ENCODE results near the gene UBXN7. TPM values are rescaled to one million over a fixed set of nuclear protein-coding genes. Genes with fewer than 3 reads are reported as not detected.

UBXN7 gene
- total RNA-seq, 1 experiment from 2014 or later, result 61.7 TPM

DNA sequence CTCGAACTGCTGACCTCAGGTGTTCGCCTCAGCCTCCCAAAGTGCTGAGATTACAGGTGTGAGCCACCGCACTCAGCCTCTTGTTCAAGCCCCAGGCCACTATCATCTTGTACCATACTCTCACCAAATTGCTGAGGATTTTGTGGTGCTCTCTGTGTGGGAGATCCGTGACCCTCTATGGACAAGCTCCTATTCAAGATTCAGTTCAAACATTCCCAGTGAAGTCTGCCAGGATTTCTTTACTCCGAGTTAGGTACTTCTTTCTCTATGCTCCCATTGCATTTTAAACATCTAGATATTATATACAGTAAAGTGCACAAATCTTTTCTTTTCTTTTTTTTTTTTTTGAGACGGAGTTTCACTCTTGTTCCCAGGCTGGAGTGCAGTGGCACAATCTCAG lies 93.2 kb downstream of the UBXN7 start:
- Histone ChIP-seq H3K36me3 (ENCODE audit: control insufficient read depth, insufficient read depth, low read length) (no peaks in the 10 kb centered on the region), H3K27ac (ENCODE audit: low read length) (no peak overlapping the region), H3K9me3 (ENCODE audit: control insufficient read depth, insufficient read depth, low read depth, low read length) (no peaks in the 10 kb centered on the region), H3K27me3 (ENCODE audit: control insufficient read depth, insufficient read depth, low read length) (no peaks in the 10 kb centered on the region), H3K4me3 (ENCODE audit: low read depth in 2 of 2, low read length in 2 of 2) (no peak overlapping the region), H3K4me1 (ENCODE audit: control insufficient read depth, insufficient read depth, low read length) (no peaks in the 10 kb centered on the region)
- ChIA-PET POLR2A (interaction anchor here (0.7 kb wide), 2 partner anchors 11 to 1614 kb away, joined by 7 to 12 read pairs; no protein-coding TSS in a partner anchor), CTCF (no interaction called here)
- intact Hi-C loops (cut with micrococcal nuclease; ENCODE audit: unreplicated experiment), result no loop called here
- DNase-seq (ENCODE audit: low read depth, low spot score) (no peak), ATAC-seq (no peak)
- in situ Hi-C loops (cut with HindIII; ENCODE audit: low pct_unique_long_range_greater_than_20kb, low sequenced_read_pairs), result no loop called here
- TF ChIP-seq TCF7L2 (IDR thresholded peaks at IDR 0.05; ENCODE audit: low read depth, low read length) (no peak), POLR2AphosphoS5 (IDR thresholded peaks at IDR 0.05; ENCODE audit: low read depth, low read length) (no peak), SIN3A (IDR thresholded peaks at IDR 0.05; ENCODE audit: borderline replicate concordance, insufficient read depth, low read depth, low read length) (no peak)
- TF ChIP-seq, protein P1, sequence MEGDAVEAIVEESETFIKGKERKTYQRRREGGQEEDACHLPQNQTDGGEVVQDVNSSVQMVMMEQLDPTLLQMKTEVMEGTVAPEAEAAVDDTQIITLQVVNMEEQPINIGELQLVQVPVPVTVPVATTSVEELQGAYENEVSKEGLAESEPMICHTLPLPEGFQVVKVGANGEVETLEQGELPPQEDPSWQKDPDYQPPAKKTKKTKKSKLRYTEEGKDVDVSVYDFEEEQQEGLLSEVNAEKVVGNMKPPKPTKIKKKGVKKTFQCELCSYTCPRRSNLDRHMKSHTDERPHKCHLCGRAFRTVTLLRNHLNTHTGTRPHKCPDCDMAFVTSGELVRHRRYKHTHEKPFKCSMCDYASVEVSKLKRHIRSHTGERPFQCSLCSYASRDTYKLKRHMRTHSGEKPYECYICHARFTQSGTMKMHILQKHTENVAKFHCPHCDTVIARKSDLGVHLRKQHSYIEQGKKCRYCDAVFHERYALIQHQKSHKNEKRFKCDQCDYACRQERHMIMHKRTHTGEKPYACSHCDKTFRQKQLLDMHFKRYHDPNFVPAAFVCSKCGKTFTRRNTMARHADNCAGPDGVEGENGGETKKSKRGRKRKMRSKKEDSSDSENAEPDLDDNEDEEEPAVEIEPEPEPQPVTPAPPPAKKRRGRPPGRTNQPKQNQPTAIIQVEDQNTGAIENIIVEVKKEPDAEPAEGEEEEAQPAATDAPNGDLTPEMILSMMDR (IDR thresholded peaks at IDR 0.05), result no peak
- TF ChIP-seq, protein P2, sequence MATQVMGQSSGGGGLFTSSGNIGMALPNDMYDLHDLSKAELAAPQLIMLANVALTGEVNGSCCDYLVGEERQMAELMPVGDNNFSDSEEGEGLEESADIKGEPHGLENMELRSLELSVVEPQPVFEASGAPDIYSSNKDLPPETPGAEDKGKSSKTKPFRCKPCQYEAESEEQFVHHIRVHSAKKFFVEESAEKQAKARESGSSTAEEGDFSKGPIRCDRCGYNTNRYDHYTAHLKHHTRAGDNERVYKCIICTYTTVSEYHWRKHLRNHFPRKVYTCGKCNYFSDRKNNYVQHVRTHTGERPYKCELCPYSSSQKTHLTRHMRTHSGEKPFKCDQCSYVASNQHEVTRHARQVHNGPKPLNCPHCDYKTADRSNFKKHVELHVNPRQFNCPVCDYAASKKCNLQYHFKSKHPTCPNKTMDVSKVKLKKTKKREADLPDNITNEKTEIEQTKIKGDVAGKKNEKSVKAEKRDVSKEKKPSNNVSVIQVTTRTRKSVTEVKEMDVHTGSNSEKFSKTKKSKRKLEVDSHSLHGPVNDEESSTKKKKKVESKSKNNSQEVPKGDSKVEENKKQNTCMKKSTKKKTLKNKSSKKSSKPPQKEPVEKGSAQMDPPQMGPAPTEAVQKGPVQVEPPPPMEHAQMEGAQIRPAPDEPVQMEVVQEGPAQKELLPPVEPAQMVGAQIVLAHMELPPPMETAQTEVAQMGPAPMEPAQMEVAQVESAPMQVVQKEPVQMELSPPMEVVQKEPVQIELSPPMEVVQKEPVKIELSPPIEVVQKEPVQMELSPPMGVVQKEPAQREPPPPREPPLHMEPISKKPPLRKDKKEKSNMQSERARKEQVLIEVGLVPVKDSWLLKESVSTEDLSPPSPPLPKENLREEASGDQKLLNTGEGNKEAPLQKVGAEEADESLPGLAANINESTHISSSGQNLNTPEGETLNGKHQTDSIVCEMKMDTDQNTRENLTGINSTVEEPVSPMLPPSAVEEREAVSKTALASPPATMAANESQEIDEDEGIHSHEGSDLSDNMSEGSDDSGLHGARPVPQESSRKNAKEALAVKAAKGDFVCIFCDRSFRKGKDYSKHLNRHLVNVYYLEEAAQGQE (IDR thresholded peaks at IDR 0.05; ENCODE audit: insufficient read depth in 1 of 2, low read depth in 2 of 2, low read length in 1 of 2), result no peak
- BruUV-seq (replicated peaks), result no TSS peak

DNA sequence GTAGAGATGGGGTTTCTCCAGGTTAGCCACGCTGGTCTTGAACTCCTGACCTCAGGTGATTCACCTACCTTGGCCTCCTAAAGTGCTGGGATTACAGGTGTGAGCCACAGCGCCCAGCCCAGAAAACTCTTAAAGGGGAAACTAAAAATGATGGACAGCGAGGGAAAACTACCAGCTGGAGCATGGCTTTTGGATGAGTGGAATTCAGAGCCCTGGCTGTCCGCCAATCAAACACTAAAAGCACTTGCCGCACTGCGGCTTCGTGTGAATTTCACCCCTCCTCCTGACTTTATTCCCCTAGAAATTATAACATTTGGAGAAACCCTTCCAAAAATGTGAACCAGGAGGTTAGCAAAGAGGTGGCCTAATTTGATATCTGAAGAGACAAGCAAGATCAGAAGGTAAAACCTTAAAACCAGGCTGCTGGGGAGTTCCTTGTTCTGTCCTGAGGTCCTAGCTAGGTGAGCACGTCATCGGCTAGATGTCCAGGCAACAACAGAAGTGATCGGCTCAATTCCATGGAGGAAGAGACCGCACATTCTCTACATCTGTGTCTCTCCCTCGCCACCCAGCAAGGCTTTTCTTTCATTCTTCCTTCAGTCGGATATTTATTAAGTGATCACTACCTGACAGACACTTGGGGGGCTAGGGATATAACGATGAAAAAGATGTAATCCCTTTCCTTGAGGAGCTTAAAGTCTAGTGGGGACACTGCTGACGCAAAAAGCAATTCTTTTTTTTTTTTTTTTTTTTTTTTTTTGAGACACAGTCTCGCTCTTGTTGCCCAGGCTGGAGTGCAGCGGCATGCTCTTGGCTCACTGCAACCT lies 95.7 kb downstream of the UBXN7 start:
- H3K9me3 ChIP-seq (ENCODE audit: control insufficient read depth, insufficient read depth, low read depth, low read length), result no peaks in the 10 kb centered on the region
- H3K27ac ChIP-seq (ENCODE audit: low read length), result no peak overlapping the region
- no peaks in the 10 kb centered on the region for H3K36me3 ChIP-seq (ENCODE audit: control insufficient read depth, insufficient read depth, low read length)
- in situ Hi-C loops (cut with HindIII; ENCODE audit: low pct_unique_long_range_greater_than_20kb, low sequenced_read_pairs), result no loop called here
- no TSS peak for BruUV-seq (replicated peaks)
- DNase-seq (ENCODE audit: low read depth, low spot score) (no peak), ATAC-seq (no peak)
- CTCF ChIA-PET, result no interaction called here
- no peak for TF ChIP-seq POLR2AphosphoS5 (IDR thresholded peaks at IDR 0.05; ENCODE audit: low read depth, low read length)
- TF ChIP-seq, protein P1 (IDR thresholded peaks at IDR 0.05), result no peak
- TF ChIP-seq TCF7L2 (IDR thresholded peaks at IDR 0.05; ENCODE audit: low read depth, low read length), result no peak
- TF ChIP-seq, protein P2 (IDR thresholded peaks at IDR 0.05; ENCODE audit: insufficient read depth in 1 of 2, low read depth in 2 of 2, low read length in 1 of 2), result no peak
- no peak for TF ChIP-seq SIN3A (IDR thresholded peaks at IDR 0.05; ENCODE audit: borderline replicate concordance, insufficient read depth, low read depth, low read length)
- intact Hi-C loops (cut with micrococcal nuclease; ENCODE audit: unreplicated experiment), result no loop called here
- H3K4me3 ChIP-seq (ENCODE audit: low read depth in 2 of 2, low read length in 2 of 2), result no peak overlapping the region
- H3K27me3 ChIP-seq (ENCODE audit: control insufficient read depth, insufficient read depth, low read length), result no peaks in the 10 kb centered on the region
- no peaks in the 10 kb centered on the region for H3K4me1 ChIP-seq (ENCODE audit: control insufficient read depth, insufficient read depth, low read length)
- POLR2A ChIA-PET, result no interaction called here
